WERI-Rb-1 (cell line): ENCODE data around the gene ZNF57.
"Not testable (repeated sequence)": the region's sequence is repeated elsewhere in the genome, so short reads cannot be mapped to it uniquely, and the experiment has no call there.

Experiments used
- DNase-seq: peaks from one replicate; pipeline ENCODE4 v3.0.0-alpha.2; 2020
- H3K27ac ChIP-seq: fragments of 250-450 bp; sonication (Bioruptor Pico); 2 replicates; pipeline ENCODE4 v1.5.1; 2020; ENCODE audit warnings: mild to moderate bottlenecking, moderate library complexity
- H3K27me3 ChIP-seq: fragments of 250-450 bp; sonication (Bioruptor Pico); 2 replicates; pipeline ENCODE4 v1.5.1; 2021; ENCODE audit warnings: mild to moderate bottlenecking, low read depth, moderate library complexity; ENCODE audit not compliant: insufficient read depth, severe bottlenecking
- H3K36me3 ChIP-seq: fragments of 250-450 bp; sonication (Bioruptor Pico); 2 replicates; pipeline ENCODE4 v1.5.1; 2020; ENCODE audit warnings: mild to moderate bottlenecking, moderate library complexity
- H3K4me3 ChIP-seq: 2 replicates; pipeline ENCODE4 v1.5.1; 2011; ENCODE audit warnings: low read depth, mild to moderate bottlenecking, control low read depth, low read length
- H3K9me3 ChIP-seq: fragments of 250-450 bp; sonication (Bioruptor Pico); 2 replicates; pipeline ENCODE4 v1.5.1; 2021; ENCODE audit warnings: mild to moderate bottlenecking, moderate library complexity; ENCODE audit not compliant: severe bottlenecking
- CTCF ChIP-seq: IDR thresholded peaks from 2 replicates; pipeline ENCODE4 v1.5.1; 2011; ENCODE audit warnings: low read depth, mild to moderate bottlenecking, control low read depth, inconsistent platforms, low read length

The ZNF57 gene

DNA sequence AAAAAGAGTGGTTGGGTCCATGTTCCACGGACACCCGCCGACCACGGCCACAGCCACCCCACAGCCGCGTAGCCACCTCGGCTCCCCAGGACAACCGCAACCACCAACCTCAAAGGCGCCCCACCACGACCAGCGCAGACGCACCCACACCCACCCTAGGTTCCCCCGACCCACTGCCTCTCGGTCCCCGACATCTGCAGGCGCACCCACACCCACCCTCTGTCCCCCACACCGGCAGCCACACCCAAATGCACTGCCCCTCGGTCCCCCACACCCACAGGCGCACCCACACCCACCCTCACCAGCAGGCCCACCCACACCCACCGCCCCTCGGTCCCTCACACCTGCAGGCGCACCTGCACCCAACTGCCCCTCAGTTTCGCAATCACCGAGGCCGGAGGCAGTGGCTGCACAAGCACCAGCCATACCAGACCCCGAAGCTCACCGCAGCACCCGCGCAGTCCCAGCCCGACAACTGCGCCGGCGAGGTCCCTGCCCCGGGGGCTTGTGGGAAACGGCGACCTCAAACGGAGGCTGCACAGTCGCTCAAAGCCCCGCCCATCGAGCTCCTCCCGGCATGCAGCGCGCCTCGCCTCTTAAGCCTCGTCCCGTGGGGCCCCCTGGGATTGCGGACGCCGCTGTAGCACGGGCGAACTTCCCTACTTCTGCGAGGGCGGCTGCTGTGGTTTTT is 25.8 kb downstream of the ZNF57 start:
- Histone ChIP-seq H3K27ac (no peak overlapping the region), H3K27me3 (no peaks in the 10 kb centered on the region), H3K36me3 (peaks cover 4% of the 10 kb centered on the region), H3K9me3 (no peaks in the 10 kb centered on the region), H3K4me3 (no peak overlapping the region)
- no peak for TF ChIP-seq CTCF
- DNase-seq = no peak

- H3K36me3 ChIP-seq = peaks cover 5% of the 10 kb centered on the region
- no peak overlapping the region for H3K27ac ChIP-seq
- H3K27me3 ChIP-seq = no peaks in the 10 kb centered on the region
- no peaks in the 10 kb centered on the region for H3K9me3 ChIP-seq
- no peak for TF ChIP-seq CTCF
- DNase-seq = no peak
- no peak overlapping the region for H3K4me3 ChIP-seq
Observed at GRCh38 chr19:2927032-2927430, 26.3 kb downstream of the ZNF57 start.

- Histone ChIP-seq H3K9me3 (peaks cover 19% of the 10 kb centered on the region), H3K27ac (no peak overlapping the region), H3K4me3 (no peak overlapping the region), H3K36me3 (peaks cover 60% of the 10 kb centered on the region), H3K27me3 (no peaks in the 10 kb centered on the region)
- no peak for DNase-seq
- no peak for TF ChIP-seq CTCF
Observed at GRCh38 chr19:2933490-2933910, 32.8 kb downstream of the ZNF57 start.

DNA sequence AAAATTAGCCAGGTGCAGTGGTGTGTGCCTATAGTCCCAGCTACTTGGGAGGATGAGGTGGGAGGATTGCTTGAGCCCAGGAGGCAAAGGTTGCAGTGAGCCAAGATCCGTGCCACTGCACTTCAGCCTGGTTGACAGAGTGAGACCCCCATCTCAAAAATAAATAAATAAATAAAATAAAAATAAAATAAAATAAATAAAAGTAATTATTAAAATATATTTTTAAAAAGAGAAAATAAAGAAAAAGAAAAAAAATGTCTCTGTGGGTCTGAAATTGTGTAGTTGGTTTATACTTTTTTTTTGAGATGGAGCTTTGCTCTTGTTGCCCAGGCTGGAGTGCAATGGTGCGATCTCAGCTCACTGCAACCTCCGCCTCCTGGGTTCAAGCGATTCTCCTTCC is 35.1 kb downstream of the ZNF57 start:
- not testable (repeated sequence) for H3K4me3 ChIP-seq, H3K27me3 ChIP-seq, H3K27ac ChIP-seq, DNase-seq
- Histone ChIP-seq H3K36me3 (peaks cover 61% of the 10 kb centered on the region), H3K9me3 (peaks cover 19% of the 10 kb centered on the region)

GRCh38 chr19:2942928-2943640 is 42.4 kb downstream of the ZNF57 start:
- no peaks in the 10 kb centered on the region for H3K27me3 ChIP-seq
- H3K9me3 ChIP-seq = no peaks in the 10 kb centered on the region
- H3K4me3 ChIP-seq = no peak overlapping the region
- no peak for DNase-seq
- no peak overlapping the region for H3K27ac ChIP-seq
- H3K36me3 ChIP-seq = peaks cover 13% of the 10 kb centered on the region
- no peak for TF ChIP-seq CTCF

DNA sequence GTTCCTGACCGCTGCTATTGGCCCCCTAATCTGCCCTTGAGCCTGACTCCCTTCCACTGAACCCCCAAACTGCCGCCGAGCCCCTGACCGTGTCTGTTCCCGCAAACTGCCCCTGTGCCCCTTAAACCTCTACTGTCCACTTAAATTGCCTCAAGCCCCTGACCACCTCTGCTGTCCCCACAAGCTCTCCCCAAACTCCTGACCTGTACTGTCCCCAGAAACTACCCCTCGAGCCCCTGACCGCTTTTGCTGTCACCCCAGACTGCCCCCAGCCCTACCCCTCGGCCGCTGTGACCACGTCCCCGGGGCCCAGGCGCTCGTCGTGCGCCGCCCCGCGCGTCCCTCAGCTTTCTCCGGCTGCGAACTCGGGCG is 43.7 kb downstream of the ZNF57 start:
- peak overlapping the region; percentile 80 for H3K27ac ChIP-seq
- H3K4me3 ChIP-seq = peak overlapping the region; percentile 57
- TF ChIP-seq CTCF = no peak
- H3K9me3 ChIP-seq = no peaks in the 10 kb centered on the region
- H3K27me3 ChIP-seq = no peaks in the 10 kb centered on the region
- no peak for DNase-seq
- peaks cover 7% of the 10 kb centered on the region for H3K36me3 ChIP-seq
